Measurements from ENCODE around the gene WNT6. TPM values are rescaled to one million over a fixed set of nuclear protein-coding genes. Genes with fewer than 3 reads are reported as not detected.

WNT6 gene
- total RNA-seq, 1 donor: not detected

GRCh38 chr2:218877331-218877730 is 17.7 kb downstream of the WNT6 start:
- DNase-seq (ENCODE audit: low read depth): no peak

GRCh38 chr2:218877891-218878290 is 18.3 kb downstream of the WNT6 start:
- no peak overlapping the region for H3K4me3 ChIP-seq (ENCODE audit: low read depth, low read length)
- DNase-seq (ENCODE audit: low read depth): no peak
- no peak for TF ChIP-seq CTCF (IDR thresholded peaks at IDR 0.05; ENCODE audit: insufficient read depth, low read depth, low read length)

More at GRCh38 chr2:218877331-218877730, 17.7 kb downstream of the WNT6 start:
- H3K4me3 ChIP-seq (ENCODE audit: low read depth, low read length): no peak overlapping the region
- TF ChIP-seq CTCF (IDR thresholded peaks at IDR 0.05; ENCODE audit: insufficient read depth, low read depth, low read length): no peak

GRCh38 chr2:218878486-218878885 is 18.9 kb downstream of the WNT6 start:
- DNase-seq (ENCODE audit: low read depth): no peak
- TF ChIP-seq CTCF (IDR thresholded peaks at IDR 0.05; ENCODE audit: insufficient read depth, low read depth, low read length): no peak
- H3K4me3 ChIP-seq (ENCODE audit: low read depth, low read length): no peak overlapping the region

- H3K4me3 ChIP-seq (ENCODE audit: low read depth, low read length): no peak overlapping the region
- TF ChIP-seq CTCF (IDR thresholded peaks at IDR 0.05; ENCODE audit: insufficient read depth, low read depth, low read length): no peak
- DNase-seq (ENCODE audit: low read depth): no peak
These were observed 19.5 kb downstream of the WNT6 start for GRCh38 chr2:218878926-218879761.

GRCh38 chr2:218879776-218880101 is 20.1 kb downstream of the WNT6 start:
- TF ChIP-seq CTCF (IDR thresholded peaks at IDR 0.05; ENCODE audit: insufficient read depth, low read depth, low read length): no peak
- no peak for DNase-seq (ENCODE audit: low read depth)
- no peak overlapping the region for H3K4me3 ChIP-seq (ENCODE audit: low read depth, low read length)

GRCh38 chr2:218880102-218880858 is 20.7 kb downstream of the WNT6 start, which contains the start of gene WNT10A:
Gene WNT10A, plus strand, starts transcription at chr2:218880852. Its CDS starts 144 bp downstream, at chr2:218880996.
- H3K4me3 ChIP-seq (ENCODE audit: low read depth, low read length): no peak within 1 kb of the TSS
- no peak for TF ChIP-seq CTCF (IDR thresholded peaks at IDR 0.05; ENCODE audit: insufficient read depth, low read depth, low read length)
- DNase-seq (ENCODE audit: low read depth): no peak

Measured in fibroblast of villous mesenchyme (primary cell).